ENCODE measurements around the gene SETD5. TPM values are rescaled to one million over a fixed set of nuclear protein-coding genes. Genes with fewer than 3 reads are reported as not detected.

The SETD5 gene
- total and polyA plus RNA-seq, 8 donors: 11.2 to 431 (median 105) TPM

GRCh38 chr3:9496893-9497292 lies 99.5 kb downstream of the SETD5 start:
- Histone ChIP-seq H3K36me3 (no peaks in the 10 kb centered on the region), H3K4me1 (peaks cover 5 to 16% (median 11%) of the 10 kb centered on the region in 4 donors), H3K9me3 (no peaks in the 10 kb centered on the region), H3K27ac (no peak overlapping the region), H3K4me3 (no peak overlapping the region), H3K27me3 (peaks cover 3 to 33% (median 25%) of the 10 kb centered on the region in 3 donors)
- WGBS, 5 donors: 71 to 81% (median 72%) methylated on average over 6 of the region's 6 CpGs
- intact Hi-C loops (cut with DNase I; ENCODE audit: low total_unique reads): no loop called here
- no peak for TF ChIP-seq POLR2A (IDR thresholded peaks at IDR 0.05)
- TF ChIP-seq EP300 (IDR thresholded peaks at IDR 0.05): no peak
- no peak for TF ChIP-seq POLR2AphosphoS5 (IDR thresholded peaks at IDR 0.05)
- TF ChIP-seq CTCF (IDR thresholded peaks at IDR 0.05): no peak
- no peak for DNase-seq

GRCh38 chr3:9497821-9498565 lies 100.6 kb downstream of the SETD5 start:
- Histone ChIP-seq H3K27ac (no peak overlapping the region), H3K36me3 (no peaks in the 10 kb centered on the region), H3K4me3 (no peak overlapping the region), H3K27me3 (peaks cover 3 to 44% (median 26%) of the 10 kb centered on the region in 3 donors), H3K4me1 (peaks cover 5 to 16% (median 11%) of the 10 kb centered on the region in 4 donors), H3K9me3 (no peaks in the 10 kb centered on the region)
- TF ChIP-seq EP300 (IDR thresholded peaks at IDR 0.05): no peak
- TF ChIP-seq CTCF (IDR thresholded peaks at IDR 0.05): no peak
- TF ChIP-seq POLR2AphosphoS5 (IDR thresholded peaks at IDR 0.05): no peak
- no peak for TF ChIP-seq POLR2A (IDR thresholded peaks at IDR 0.05)
- WGBS, 5 donors: 72 to 79% (median 77%) methylated on average over 8 of the region's 8 CpGs
- intact Hi-C loops (cut with DNase I; ENCODE audit: low total_unique reads): no loop called here
- DNase-seq: no peak

GRCh38 chr3:9498781-9499180 lies 101.4 kb downstream of the SETD5 start:
- DNase-seq: no peak
- no peaks in the 10 kb centered on the region for H3K9me3 ChIP-seq
- no peak for TF ChIP-seq POLR2AphosphoS5 (IDR thresholded peaks at IDR 0.05)
- TF ChIP-seq EP300 (IDR thresholded peaks at IDR 0.05): no peak
- no peak for TF ChIP-seq POLR2A (IDR thresholded peaks at IDR 0.05)
- no peak for TF ChIP-seq CTCF (IDR thresholded peaks at IDR 0.05)
- peaks cover 3 to 44% (median 26%) of the 10 kb centered on the region in 3 donors for H3K27me3 ChIP-seq
- H3K4me3 ChIP-seq: no peak overlapping the region
- no peak overlapping the region for H3K27ac ChIP-seq
- intact Hi-C loops (cut with DNase I; ENCODE audit: low total_unique reads): no loop called here
- no peaks in the 10 kb centered on the region for H3K36me3 ChIP-seq
- peaks cover 5 to 16% (median 11%) of the 10 kb centered on the region in 4 donors for H3K4me1 ChIP-seq
- WGBS, 5 donors: 81 to 93% (median 89%) methylated on average over 6 of the region's 6 CpGs

GRCh38 chr3:9499455-9500107 lies 102.2 kb downstream of the SETD5 start:
- Histone ChIP-seq H3K4me3 (peak overlapping the region in 3 of 4 donors; percentile 3 to 28 (median 23)), H3K36me3 (no peaks in the 10 kb centered on the region), H3K4me1 (peaks cover 5 to 16% (median 11%) of the 10 kb centered on the region in 4 donors), H3K27me3 (peaks cover 3 to 44% (median 26%) of the 10 kb centered on the region in 3 donors), H3K27ac (no peak overlapping the region), H3K9me3 (no peaks in the 10 kb centered on the region)
- TF ChIP-seq EP300 (IDR thresholded peaks at IDR 0.05) (no peak), CTCF (IDR thresholded peaks at IDR 0.05) (no peak), POLR2AphosphoS5 (IDR thresholded peaks at IDR 0.05) (no peak), POLR2A (IDR thresholded peaks at IDR 0.05) (no peak)
- no peak for DNase-seq
- intact Hi-C loops (cut with DNase I; ENCODE audit: low total_unique reads): no loop called here
- 17 to 31% (median 23%) methylated on average over 15 to 19 of the region's 19 CpGs for WGBS, 5 donors

Data from stomach (tissue), 9 donors.